Liver (tissue), 9 donors: ENCODE measurements around the gene SELENBP1. TPM values are rescaled to one million over a fixed set of nuclear protein-coding genes. Genes with fewer than 3 reads are reported as not detected.

Experiments
- DNase-seq: peaks from one replicate; pipeline ENCODE4 v3.0.0-alpha.2; 2017; ENCODE audit warnings: low spot score
- H3K27ac ChIP-seq, 2 donors: one replicate each; pipeline ENCODE4 v1.7.0; 2013; ENCODE audit warnings: inconsistent platforms in 2 of 2, low read length in 2 of 2, control low read depth in 1 of 2, low read depth in 1 of 2, mild to moderate bottlenecking in 1 of 2
- H3K27me3 ChIP-seq, 4 donors: one replicate each; pipeline versions ENCODE4 v1.6.1 to v1.7.0; 2013; ENCODE audit warnings: low read length in 3 of 4, inconsistent platforms in 1 of 4, mild to moderate bottlenecking in 1 of 4, moderate library complexity in 1 of 4; ENCODE audit not compliant: control insufficient read depth in 4 of 4, insufficient read depth in 4 of 4
- H3K36me3 ChIP-seq, 4 donors: one replicate each; pipeline versions ENCODE4 v1.6.1 to v1.7.0; 2013; ENCODE audit warnings: low read length in 3 of 4, mild to moderate bottlenecking in 3 of 4, low read depth in 1 of 4, moderate library complexity in 1 of 4; ENCODE audit not compliant: control insufficient read depth in 4 of 4, insufficient read depth in 3 of 4
- H3K4me1 ChIP-seq, 4 donors: one replicate each; pipeline versions ENCODE4 v1.6.1 to v1.7.0; 2013; ENCODE audit warnings: low read length in 3 of 4, mild to moderate bottlenecking in 3 of 4, moderate library complexity in 1 of 4; ENCODE audit not compliant: control insufficient read depth in 4 of 4, insufficient read depth in 4 of 4
- H3K4me3 ChIP-seq, 3 donors: one replicate each; pipeline versions ENCODE4 v1.6.1 to v1.7.0; 2013; ENCODE audit warnings: low read length in 3 of 3, control low read depth in 1 of 3, low read depth in 1 of 3, mild to moderate bottlenecking in 1 of 3
- H3K9ac ChIP-seq, 2 donors: one replicate each; pipeline ENCODE4 v1.7.0; 2013; ENCODE audit warnings: low read length in 2 of 2, mild to moderate bottlenecking in 2 of 2, moderate library complexity in 2 of 2, control low read depth in 1 of 2, low read depth in 1 of 2
- H3K9me3 ChIP-seq, 4 donors: one replicate each; pipeline versions ENCODE4 v1.6.1 to v1.7.0; 2013; ENCODE audit warnings: low read length in 3 of 4; ENCODE audit not compliant: control insufficient read depth in 4 of 4
- ATF3 ChIP-seq: IDR thresholded peaks from 2 replicates; pipeline ENCODE4 v1.6.1; 2016; ENCODE audit warnings: antibody characterized with exemption
- EGR1 ChIP-seq, 2 donors: IDR thresholded peaks; 2 replicates each; pipeline ENCODE4 v1.6.1; 2016 to 2018; ENCODE audit warnings: antibody characterized with exemption in 2 of 2, low read depth in 2 of 2
- FOXA1 ChIP-seq: IDR thresholded peaks from 2 replicates; pipeline ENCODE4 v1.6.1; 2016; ENCODE audit warnings: antibody characterized with exemption
- FOXA2 ChIP-seq: IDR thresholded peaks from 2 replicates; pipeline ENCODE4 v1.6.1; 2016; ENCODE audit warnings: antibody characterized with exemption
- GABPA ChIP-seq, 2 donors: IDR thresholded peaks in 1 of 2; conservative IDR thresholded peaks in 1 of 2; 2 replicates each; pipeline ENCODE4 v1.6.1; 2016; ENCODE audit warnings: antibody characterized with exemption in 2 of 2, mild to moderate bottlenecking in 1 of 2, moderate library complexity in 1 of 2
- HNF4A ChIP-seq, 2 donors: conservative IDR thresholded peaks; 2 replicates each; pipeline ENCODE4 v1.6.1; 2016; ENCODE audit warnings: antibody characterized with exemption in 2 of 2, mild to moderate bottlenecking in 2 of 2
- JUND ChIP-seq, 2 donors: IDR thresholded peaks; 2 replicates each; pipeline ENCODE4 v1.6.1; 2016; ENCODE audit warnings: antibody characterized with exemption in 2 of 2
- NR2F2 ChIP-seq: IDR thresholded peaks from 2 replicates; pipeline ENCODE4 v1.6.1; 2016; ENCODE audit warnings: antibody characterized with exemption
- RXRA ChIP-seq, 2 donors: IDR thresholded peaks; 2 replicates each; pipeline ENCODE4 v1.6.1; 2017 to 2018; ENCODE audit warnings: antibody characterized with exemption in 2 of 2, mild to moderate bottlenecking in 1 of 2
- SP1 ChIP-seq: IDR thresholded peaks from 2 replicates; pipeline ENCODE4 v1.6.1; 2018; ENCODE audit warnings: antibody characterized with exemption, mild to moderate bottlenecking
- TAF1 ChIP-seq: conservative IDR thresholded peaks from 2 replicates; pipeline ENCODE4 v1.6.1; 2016; ENCODE audit warnings: antibody characterized with exemption, mild to moderate bottlenecking
- WGBS: extraction: QIAGEN DNeasy Blood & Tissue Kit; methylation state at CpG from one replicate; pipeline ENCODE4 v1.1.7; 2013; 5-methylcytosine and 5-hydroxymethylcytosine counted together
- polyA plus RNA-seq, 2 donors: library from polyadenylated mRNA; stranded (reverse) in 1 of 2; unstranded in 1 of 2; fragments of 200-250 nt in 1 of 2; fragments of >200 nt in 1 of 2; fragmentation: Nextera tagmentation in 1 of 2; extraction: Ambion mirVana in 1 of 2; gene quantifications; one replicate each; pipeline versions ENCODE4 v1.2.1 to v1.2.3, GENCODE V29; 2013 to 2015
- total RNA-seq, 2 donors: library from RNA; depleted of rRNA; stranded (reverse); fragments of >200 nt; gene quantifications; one replicate each; pipeline ENCODE4 v1.2.3, GENCODE V29; 2014
- TF ChIP-seq, protein P1 (sequence below): fragments of 150-350 bp; IDR thresholded peaks from 2 replicates; pipeline ENCODE4 v1.5.1; 2017; ENCODE audit warnings: improper control_type of control experiment, low read depth, low read length; ENCODE audit not compliant: missing input control
- TF ChIP-seq, protein P2 (sequence below): IDR thresholded peaks from 2 replicates; pipeline ENCODE4 v1.6.1; 2016; ENCODE audit warnings: antibody characterized with exemption
- TF ChIP-seq, protein P3 (sequence below): IDR thresholded peaks from 2 replicates; pipeline ENCODE4 v1.6.1; 2016; ENCODE audit warnings: antibody characterized with exemption, mild to moderate bottlenecking
- TF ChIP-seq, protein P4 (sequence below): IDR thresholded peaks from 2 replicates; pipeline ENCODE4 v1.6.1; 2016; ENCODE audit warnings: antibody characterized with exemption
- donor health status: healthy.
- donor health status: healthy.
- donor health status: healthy.
- donor health status: healthy.
- donor health status: healthy.

Gene SELENBP1
- total and polyA plus RNA-seq, 4 donors, result 141 to 387 (median 181) TPM

DNA sequence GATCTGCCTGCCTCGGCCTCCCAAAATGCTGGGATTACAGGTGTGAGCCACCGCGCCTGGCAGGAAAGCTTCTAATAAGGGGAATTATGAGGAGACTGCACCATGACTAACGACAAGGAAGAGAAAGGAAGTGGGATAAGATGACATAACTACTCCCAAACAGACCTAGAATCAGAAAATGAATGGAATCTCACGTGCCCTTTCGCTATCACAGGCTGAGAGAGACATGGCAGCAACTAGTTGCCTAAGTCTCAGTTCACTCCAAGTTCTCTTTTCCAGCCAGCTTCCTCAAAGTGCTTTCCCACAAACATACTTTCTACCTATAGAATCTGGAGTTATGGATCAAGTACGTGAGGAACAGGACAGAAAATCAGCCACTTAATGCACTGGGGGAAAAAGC, 47.3 kb downstream of the SELENBP1 start:
- Histone ChIP-seq H3K4me3 (no peak overlapping the region), H3K27me3 (no peaks in the 10 kb centered on the region), H3K27ac (no peak overlapping the region), H3K36me3 (peaks cover 0 to 18% (median 11%) of the 10 kb centered on the region in 4 donors), H3K4me1 (peaks cover 0 to 30% (median 20%) of the 10 kb centered on the region in 4 donors), H3K9me3 (no peaks in the 10 kb centered on the region), H3K9ac (no peak overlapping the region)
- DNase-seq, result no peak
- no peak for TF ChIP-seq FOXA2
- no peak for TF ChIP-seq GABPA (IDR thresholded peaks at IDR 0.05 in 1 of 2, conservative IDR thresholded peaks at IDR 0.05 in 1 of 2)
- no peak for TF ChIP-seq NR2F2
- TF ChIP-seq FOXA1, result no peak
- TF ChIP-seq, protein P1, sequence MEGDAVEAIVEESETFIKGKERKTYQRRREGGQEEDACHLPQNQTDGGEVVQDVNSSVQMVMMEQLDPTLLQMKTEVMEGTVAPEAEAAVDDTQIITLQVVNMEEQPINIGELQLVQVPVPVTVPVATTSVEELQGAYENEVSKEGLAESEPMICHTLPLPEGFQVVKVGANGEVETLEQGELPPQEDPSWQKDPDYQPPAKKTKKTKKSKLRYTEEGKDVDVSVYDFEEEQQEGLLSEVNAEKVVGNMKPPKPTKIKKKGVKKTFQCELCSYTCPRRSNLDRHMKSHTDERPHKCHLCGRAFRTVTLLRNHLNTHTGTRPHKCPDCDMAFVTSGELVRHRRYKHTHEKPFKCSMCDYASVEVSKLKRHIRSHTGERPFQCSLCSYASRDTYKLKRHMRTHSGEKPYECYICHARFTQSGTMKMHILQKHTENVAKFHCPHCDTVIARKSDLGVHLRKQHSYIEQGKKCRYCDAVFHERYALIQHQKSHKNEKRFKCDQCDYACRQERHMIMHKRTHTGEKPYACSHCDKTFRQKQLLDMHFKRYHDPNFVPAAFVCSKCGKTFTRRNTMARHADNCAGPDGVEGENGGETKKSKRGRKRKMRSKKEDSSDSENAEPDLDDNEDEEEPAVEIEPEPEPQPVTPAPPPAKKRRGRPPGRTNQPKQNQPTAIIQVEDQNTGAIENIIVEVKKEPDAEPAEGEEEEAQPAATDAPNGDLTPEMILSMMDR, result no peak
- no peak for TF ChIP-seq SP1
- TF ChIP-seq TAF1, result no peak
- no peak for TF ChIP-seq JUND (IDR thresholded peaks at IDR 0.05)
- TF ChIP-seq RXRA (IDR thresholded peaks at IDR 0.05), result no peak
- no peak for TF ChIP-seq HNF4A (conservative IDR thresholded peaks at IDR 0.05)
- TF ChIP-seq ATF3, result no peak
- 88% methylated on average over 7 of the region's 7 CpGs for whole genome bisulfite sequencing

DNA sequence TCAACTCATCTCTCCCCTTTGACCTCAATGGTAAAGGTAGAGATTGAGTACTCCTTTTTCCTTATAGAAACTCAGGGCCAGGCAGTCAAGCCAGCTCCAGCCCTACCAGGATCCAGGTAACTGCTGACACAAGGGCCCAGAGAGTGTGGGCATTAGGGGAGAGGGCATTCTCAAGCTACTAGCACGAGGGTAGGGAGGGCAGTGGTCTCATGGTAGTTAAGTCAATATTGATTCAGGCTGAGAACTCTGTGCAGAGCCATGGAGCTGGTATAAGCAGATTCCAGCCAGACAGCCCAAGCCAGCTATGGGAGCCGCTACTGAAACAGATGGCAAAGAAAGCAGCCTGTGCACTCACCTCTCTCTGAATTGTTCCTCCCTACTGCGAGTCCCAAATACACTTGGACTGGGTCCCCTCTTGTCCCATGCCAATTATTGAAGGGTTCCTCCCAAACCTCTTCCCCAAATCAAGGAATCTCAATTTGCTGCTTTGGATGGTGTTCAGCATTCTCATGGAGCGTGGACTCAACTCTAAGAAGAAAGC, 48.0 kb downstream of the SELENBP1 start:
- H3K27me3 ChIP-seq, result no peaks in the 10 kb centered on the region
- no peaks in the 10 kb centered on the region for H3K9me3 ChIP-seq
- no peak overlapping the region for H3K9ac ChIP-seq
- H3K4me1 ChIP-seq, result peaks cover 0 to 30% (median 20%) of the 10 kb centered on the region in 4 donors
- TF ChIP-seq EGR1 (IDR thresholded peaks at IDR 0.05; ENCODE audit: low read depth in 2 of 2), result no peak
- no peak for TF ChIP-seq GABPA (IDR thresholded peaks at IDR 0.05 in 1 of 2, conservative IDR thresholded peaks at IDR 0.05 in 1 of 2)
- no peak for TF ChIP-seq RXRA (IDR thresholded peaks at IDR 0.05)
- no peak for TF ChIP-seq NR2F2
- no peak for TF ChIP-seq JUND (IDR thresholded peaks at IDR 0.05)
- TF ChIP-seq, protein P2, sequence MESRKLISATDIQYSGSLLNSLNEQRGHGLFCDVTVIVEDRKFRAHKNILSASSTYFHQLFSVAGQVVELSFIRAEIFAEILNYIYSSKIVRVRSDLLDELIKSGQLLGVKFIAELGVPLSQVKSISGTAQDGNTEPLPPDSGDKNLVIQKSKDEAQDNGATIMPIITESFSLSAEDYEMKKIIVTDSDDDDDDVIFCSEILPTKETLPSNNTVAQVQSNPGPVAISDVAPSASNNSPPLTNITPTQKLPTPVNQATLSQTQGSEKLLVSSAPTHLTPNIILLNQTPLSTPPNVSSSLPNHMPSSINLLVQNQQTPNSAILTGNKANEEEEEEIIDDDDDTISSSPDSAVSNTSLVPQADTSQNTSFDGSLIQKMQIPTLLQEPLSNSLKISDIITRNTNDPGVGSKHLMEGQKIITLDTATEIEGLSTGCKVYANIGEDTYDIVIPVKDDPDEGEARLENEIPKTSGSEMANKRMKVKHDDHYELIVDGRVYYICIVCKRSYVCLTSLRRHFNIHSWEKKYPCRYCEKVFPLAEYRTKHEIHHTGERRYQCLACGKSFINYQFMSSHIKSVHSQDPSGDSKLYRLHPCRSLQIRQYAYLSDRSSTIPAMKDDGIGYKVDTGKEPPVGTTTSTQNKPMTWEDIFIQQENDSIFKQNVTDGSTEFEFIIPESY, result no peak
- TF ChIP-seq, protein P3, sequence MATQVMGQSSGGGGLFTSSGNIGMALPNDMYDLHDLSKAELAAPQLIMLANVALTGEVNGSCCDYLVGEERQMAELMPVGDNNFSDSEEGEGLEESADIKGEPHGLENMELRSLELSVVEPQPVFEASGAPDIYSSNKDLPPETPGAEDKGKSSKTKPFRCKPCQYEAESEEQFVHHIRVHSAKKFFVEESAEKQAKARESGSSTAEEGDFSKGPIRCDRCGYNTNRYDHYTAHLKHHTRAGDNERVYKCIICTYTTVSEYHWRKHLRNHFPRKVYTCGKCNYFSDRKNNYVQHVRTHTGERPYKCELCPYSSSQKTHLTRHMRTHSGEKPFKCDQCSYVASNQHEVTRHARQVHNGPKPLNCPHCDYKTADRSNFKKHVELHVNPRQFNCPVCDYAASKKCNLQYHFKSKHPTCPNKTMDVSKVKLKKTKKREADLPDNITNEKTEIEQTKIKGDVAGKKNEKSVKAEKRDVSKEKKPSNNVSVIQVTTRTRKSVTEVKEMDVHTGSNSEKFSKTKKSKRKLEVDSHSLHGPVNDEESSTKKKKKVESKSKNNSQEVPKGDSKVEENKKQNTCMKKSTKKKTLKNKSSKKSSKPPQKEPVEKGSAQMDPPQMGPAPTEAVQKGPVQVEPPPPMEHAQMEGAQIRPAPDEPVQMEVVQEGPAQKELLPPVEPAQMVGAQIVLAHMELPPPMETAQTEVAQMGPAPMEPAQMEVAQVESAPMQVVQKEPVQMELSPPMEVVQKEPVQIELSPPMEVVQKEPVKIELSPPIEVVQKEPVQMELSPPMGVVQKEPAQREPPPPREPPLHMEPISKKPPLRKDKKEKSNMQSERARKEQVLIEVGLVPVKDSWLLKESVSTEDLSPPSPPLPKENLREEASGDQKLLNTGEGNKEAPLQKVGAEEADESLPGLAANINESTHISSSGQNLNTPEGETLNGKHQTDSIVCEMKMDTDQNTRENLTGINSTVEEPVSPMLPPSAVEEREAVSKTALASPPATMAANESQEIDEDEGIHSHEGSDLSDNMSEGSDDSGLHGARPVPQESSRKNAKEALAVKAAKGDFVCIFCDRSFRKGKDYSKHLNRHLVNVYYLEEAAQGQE, result no peak
- TF ChIP-seq HNF4A (conservative IDR thresholded peaks at IDR 0.05), result no peak
- TF ChIP-seq, protein P4, sequence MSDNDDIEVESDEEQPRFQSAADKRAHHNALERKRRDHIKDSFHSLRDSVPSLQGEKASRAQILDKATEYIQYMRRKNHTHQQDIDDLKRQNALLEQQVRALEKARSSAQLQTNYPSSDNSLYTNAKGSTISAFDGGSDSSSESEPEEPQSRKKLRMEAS, result no peak
- TF ChIP-seq TAF1, result no peak
- TF ChIP-seq, protein P1, result no peak
- no peak for TF ChIP-seq ATF3
- TF ChIP-seq FOXA1, result no peak
- H3K36me3 ChIP-seq, result peaks cover 0 to 18% (median 12%) of the 10 kb centered on the region in 4 donors
- no peak overlapping the region for H3K27ac ChIP-seq
- WGBS, result 75% methylated on average over 4 of the region's 4 CpGs
- no peak for DNase-seq
- no peak overlapping the region for H3K4me3 ChIP-seq
